Ovary (tissue), 3 donors: ENCODE data around the gene SNTB2.

Experiments used
- EP300 ChIP-seq: sonication (generic); formaldehyde crosslinking; IDR thresholded peaks from one replicate; pipeline ENCODE4 v1.6.1; 2017; ENCODE audit warnings: antibody characterized with exemption
- POLR2A ChIP-seq: fragments of 450-650 bp; IDR thresholded peaks from one replicate; pipeline ENCODE4 v1.6.1; 2017; ENCODE audit warnings: antibody characterized with exemption, mild to moderate bottlenecking, moderate library complexity
- TF ChIP-seq, protein P1 (sequence below), 3 donors: fragments of 450-650 bp in 2 of 3; fragments of 200-600 bp in 1 of 3; IDR thresholded peaks; one replicate each; pipeline versions ENCODE4 v1.5.1 to v1.8.0; 2016 to 2022; ENCODE audit warnings: antibody characterized with exemption in 3 of 3, mild to moderate bottlenecking in 1 of 3
- donor health status: DM: no; HTN: no; CAD: no.

DNA sequence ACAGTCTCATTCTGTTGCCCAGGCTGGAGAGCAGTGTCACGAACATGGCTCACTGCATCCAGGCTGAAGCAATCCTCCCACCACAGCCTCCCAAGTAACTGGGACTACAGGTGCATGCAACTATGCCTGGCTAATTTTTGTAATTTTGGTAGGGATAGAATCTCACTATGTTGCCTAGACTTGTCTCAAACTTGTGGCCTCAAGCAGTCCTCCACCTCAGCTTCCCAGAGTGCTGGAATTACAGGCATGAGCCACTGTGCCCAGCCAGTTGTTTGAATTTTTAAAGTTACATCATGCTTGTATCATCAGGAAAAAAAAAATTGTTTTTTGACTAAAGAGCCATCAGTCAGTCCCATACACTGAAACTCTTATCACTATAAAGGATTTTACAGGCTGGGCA lies 107.1 kb downstream of the SNTB2 start:
- TF ChIP-seq POLR2A (no peak), EP300 (no peak)
- TF ChIP-seq, protein P1, sequence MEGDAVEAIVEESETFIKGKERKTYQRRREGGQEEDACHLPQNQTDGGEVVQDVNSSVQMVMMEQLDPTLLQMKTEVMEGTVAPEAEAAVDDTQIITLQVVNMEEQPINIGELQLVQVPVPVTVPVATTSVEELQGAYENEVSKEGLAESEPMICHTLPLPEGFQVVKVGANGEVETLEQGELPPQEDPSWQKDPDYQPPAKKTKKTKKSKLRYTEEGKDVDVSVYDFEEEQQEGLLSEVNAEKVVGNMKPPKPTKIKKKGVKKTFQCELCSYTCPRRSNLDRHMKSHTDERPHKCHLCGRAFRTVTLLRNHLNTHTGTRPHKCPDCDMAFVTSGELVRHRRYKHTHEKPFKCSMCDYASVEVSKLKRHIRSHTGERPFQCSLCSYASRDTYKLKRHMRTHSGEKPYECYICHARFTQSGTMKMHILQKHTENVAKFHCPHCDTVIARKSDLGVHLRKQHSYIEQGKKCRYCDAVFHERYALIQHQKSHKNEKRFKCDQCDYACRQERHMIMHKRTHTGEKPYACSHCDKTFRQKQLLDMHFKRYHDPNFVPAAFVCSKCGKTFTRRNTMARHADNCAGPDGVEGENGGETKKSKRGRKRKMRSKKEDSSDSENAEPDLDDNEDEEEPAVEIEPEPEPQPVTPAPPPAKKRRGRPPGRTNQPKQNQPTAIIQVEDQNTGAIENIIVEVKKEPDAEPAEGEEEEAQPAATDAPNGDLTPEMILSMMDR (IDR thresholded peaks at IDR 0.05), result no peak
